OCI-LY1 (cell line): ENCODE measurements around the gene CENPO.

ENCODE experiments used
- H2AFZ ChIP-seq: fragments of 200-600 bp; sonication (generic), shearing (Covaris generic); 2 replicates; pipeline ENCODE4 v1.6.0; 2014; ENCODE audit warnings: antibody characterized with exemption, mild to moderate bottlenecking, low read length
- H3F3A ChIP-seq: fragments of 200-600 bp; sonication (generic), shearing (Covaris generic); 2 replicates; pipeline ENCODE4 v1.6.0; 2014; ENCODE audit warnings: mild to moderate bottlenecking, antibody characterized with exemption, low read length, moderate library complexity; ENCODE audit not compliant: insufficient read depth
- H3K27ac ChIP-seq: fragments of 200-600 bp; sonication (generic); 2 replicates; pipeline ENCODE4 v1.5.1; 2014; ENCODE audit warnings: low read length, mixed run types, mild to moderate bottlenecking, low read depth; ENCODE audit not compliant: poor library complexity, severe bottlenecking
- H3K27me3 ChIP-seq: fragments of 200-600 bp; sonication (generic); 2 replicates; pipeline ENCODE4 v1.6.0; 2014; ENCODE audit warnings: antibody characterized with exemption, mild to moderate bottlenecking, low read length, moderate library complexity; ENCODE audit not compliant: insufficient read depth
- H3K36me3 ChIP-seq: fragments of 200-600 bp; sonication (generic); 2 replicates; pipeline ENCODE4 v1.6.1; 2014; ENCODE audit warnings: mild to moderate bottlenecking, antibody characterized with exemption, low read length, moderate library complexity, mixed read lengths; ENCODE audit not compliant: insufficient read depth
- H3K4me1 ChIP-seq: fragments of 200-600 bp; sonication (generic); 2 replicates; pipeline ENCODE4 v1.5.1; 2014; ENCODE audit warnings: mild to moderate bottlenecking, low read length, moderate library complexity; ENCODE audit not compliant: insufficient read depth, severe bottlenecking
- H3K4me2 ChIP-seq: fragments of 200-600 bp; sonication (generic), shearing (Covaris generic); 2 replicates; pipeline ENCODE4 v1.6.1; 2014; ENCODE audit warnings: low read length
- H3K4me3 ChIP-seq: fragments of 200-600 bp; sonication (generic); 2 replicates; pipeline ENCODE4 v1.5.1; 2014; ENCODE audit warnings: low read length, low read depth, mild to moderate bottlenecking, mixed read lengths; ENCODE audit not compliant: poor library complexity, severe bottlenecking
- H3K79me2 ChIP-seq: fragments of 200-600 bp; shearing (Covaris generic); 2 replicates; pipeline ENCODE4 v1.6.1; 2016; ENCODE audit warnings: mixed run types, low read length, mixed read lengths; ENCODE audit not compliant: insufficient read depth
- H3K9ac ChIP-seq: fragments of 200-600 bp; sonication (generic), shearing (Covaris generic); 2 replicates; pipeline ENCODE4 v1.6.1; 2014; ENCODE audit warnings: mild to moderate bottlenecking, low read length, mixed read lengths
- H3K9me2 ChIP-seq: fragments of 200-600 bp; sonication (generic), shearing (Covaris generic); 2 replicates; pipeline ENCODE4 v1.6.1; 2014; ENCODE audit warnings: low read depth, mild to moderate bottlenecking, low read length, mixed read lengths
- H3K9me3 ChIP-seq: fragments of 200-600 bp; shearing (Covaris generic); 2 replicates; pipeline ENCODE4 v1.6.1; 2014; ENCODE audit warnings: low read length, mixed read lengths
- H4K20me1 ChIP-seq: fragments of 200-600 bp; sonication (generic), shearing (Covaris generic); 2 replicates; pipeline ENCODE4 v1.6.0; 2016; ENCODE audit warnings: mild to moderate bottlenecking, low read length; ENCODE audit not compliant: insufficient read depth
- EZH2 ChIP-seq: fragments of 200-600 bp; sonication (generic), shearing (Covaris generic); IDR thresholded peaks from 2 replicates; pipeline ENCODE4 v1.8.0; 2017; ENCODE audit warnings: borderline replicate concordance, mixed run types, mild to moderate bottlenecking, antibody characterized with exemption, low read length, moderate library complexity, mixed read lengths
- TF ChIP-seq, protein P1 (sequence below): fragments of 200-600 bp; sonication (generic), shearing (Covaris generic); IDR thresholded peaks from 2 replicates; pipeline ENCODE4 v1.5.1; 2017; ENCODE audit warnings: mild to moderate bottlenecking, antibody characterized with exemption, low read length, moderate library complexity, mixed read lengths

CENPO gene

DNA sequence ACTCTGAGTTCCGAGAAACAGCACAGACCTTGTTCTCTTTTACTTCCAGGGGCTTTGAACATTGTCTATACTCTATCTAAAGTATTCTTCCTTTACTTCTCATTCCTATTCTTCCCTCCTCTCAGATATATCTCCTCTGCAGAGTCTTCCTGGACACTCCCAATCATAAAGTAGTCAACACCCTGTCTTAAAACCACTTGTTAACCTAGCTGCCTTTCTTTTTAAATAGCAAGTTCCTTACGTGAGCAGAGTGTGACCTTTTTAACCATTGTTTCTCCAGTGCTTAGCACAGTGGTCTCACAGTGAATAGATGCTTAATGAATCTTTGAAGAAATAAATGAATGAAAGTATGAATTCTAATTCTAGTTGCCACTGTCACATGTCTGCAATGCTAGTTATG is 47.4 kb upstream of the CENPO start:
- H3K9me2 ChIP-seq = no peaks in the 10 kb centered on the region
- peaks cover 4% of the 10 kb centered on the region; the same call in 1 of the 2 replicates for H3K36me3 ChIP-seq
- H3F3A ChIP-seq = no peaks in the 10 kb centered on the region
- H3K27ac ChIP-seq = no peak overlapping the region
- no peak overlapping the region for H3K9ac ChIP-seq
- TF ChIP-seq EZH2 = no peak
- TF ChIP-seq, protein P1, sequence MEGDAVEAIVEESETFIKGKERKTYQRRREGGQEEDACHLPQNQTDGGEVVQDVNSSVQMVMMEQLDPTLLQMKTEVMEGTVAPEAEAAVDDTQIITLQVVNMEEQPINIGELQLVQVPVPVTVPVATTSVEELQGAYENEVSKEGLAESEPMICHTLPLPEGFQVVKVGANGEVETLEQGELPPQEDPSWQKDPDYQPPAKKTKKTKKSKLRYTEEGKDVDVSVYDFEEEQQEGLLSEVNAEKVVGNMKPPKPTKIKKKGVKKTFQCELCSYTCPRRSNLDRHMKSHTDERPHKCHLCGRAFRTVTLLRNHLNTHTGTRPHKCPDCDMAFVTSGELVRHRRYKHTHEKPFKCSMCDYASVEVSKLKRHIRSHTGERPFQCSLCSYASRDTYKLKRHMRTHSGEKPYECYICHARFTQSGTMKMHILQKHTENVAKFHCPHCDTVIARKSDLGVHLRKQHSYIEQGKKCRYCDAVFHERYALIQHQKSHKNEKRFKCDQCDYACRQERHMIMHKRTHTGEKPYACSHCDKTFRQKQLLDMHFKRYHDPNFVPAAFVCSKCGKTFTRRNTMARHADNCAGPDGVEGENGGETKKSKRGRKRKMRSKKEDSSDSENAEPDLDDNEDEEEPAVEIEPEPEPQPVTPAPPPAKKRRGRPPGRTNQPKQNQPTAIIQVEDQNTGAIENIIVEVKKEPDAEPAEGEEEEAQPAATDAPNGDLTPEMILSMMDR = no peak
- no peak overlapping the region for H3K4me2 ChIP-seq
- H3K4me3 ChIP-seq = no peak overlapping the region
- peaks cover 4% of the 10 kb centered on the region for H3K4me1 ChIP-seq
- H3K9me3 ChIP-seq = no peaks in the 10 kb centered on the region
- no peaks in the 10 kb centered on the region for H3K27me3 ChIP-seq
- no peaks in the 10 kb centered on the region for H3K79me2 ChIP-seq
- no peaks in the 10 kb centered on the region for H4K20me1 ChIP-seq
- no peak overlapping the region for H2AFZ ChIP-seq

DNA sequence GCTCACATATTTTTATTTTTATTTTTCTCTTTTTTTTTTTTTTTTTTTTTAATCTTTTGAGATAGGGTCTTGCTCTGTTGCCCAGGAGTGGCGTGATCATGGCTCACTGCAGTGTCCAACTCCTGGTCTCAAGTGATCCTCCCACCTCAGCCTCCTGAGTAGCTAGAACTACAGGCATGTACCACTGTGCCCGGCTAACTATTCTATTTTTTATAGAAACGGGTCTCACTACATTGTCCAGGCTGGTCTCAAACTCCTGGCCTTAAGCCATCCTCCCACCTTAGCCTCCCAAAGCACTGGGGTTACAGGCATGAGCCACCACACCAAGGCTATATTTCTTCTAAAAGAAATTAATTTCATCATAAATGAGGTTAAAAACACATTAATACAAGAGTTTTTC is 45.9 kb upstream of the CENPO start:
- no peaks in the 10 kb centered on the region for H4K20me1 ChIP-seq
- H3K27ac ChIP-seq = no peak overlapping the region
- no peaks in the 10 kb centered on the region for H3F3A ChIP-seq
- no peak for TF ChIP-seq EZH2
- no peak overlapping the region for H3K4me2 ChIP-seq
- H3K36me3 ChIP-seq = no peaks in the 10 kb centered on the region
- H2AFZ ChIP-seq = no peak overlapping the region
- no peak overlapping the region for H3K4me3 ChIP-seq
- H3K9me2 ChIP-seq = no peaks in the 10 kb centered on the region
- H3K9ac ChIP-seq = no peak overlapping the region
- H3K79me2 ChIP-seq = no peaks in the 10 kb centered on the region
- H3K27me3 ChIP-seq = no peaks in the 10 kb centered on the region
- H3K4me1 ChIP-seq = peaks cover 4% of the 10 kb centered on the region
- H3K9me3 ChIP-seq = no peaks in the 10 kb centered on the region

DNA sequence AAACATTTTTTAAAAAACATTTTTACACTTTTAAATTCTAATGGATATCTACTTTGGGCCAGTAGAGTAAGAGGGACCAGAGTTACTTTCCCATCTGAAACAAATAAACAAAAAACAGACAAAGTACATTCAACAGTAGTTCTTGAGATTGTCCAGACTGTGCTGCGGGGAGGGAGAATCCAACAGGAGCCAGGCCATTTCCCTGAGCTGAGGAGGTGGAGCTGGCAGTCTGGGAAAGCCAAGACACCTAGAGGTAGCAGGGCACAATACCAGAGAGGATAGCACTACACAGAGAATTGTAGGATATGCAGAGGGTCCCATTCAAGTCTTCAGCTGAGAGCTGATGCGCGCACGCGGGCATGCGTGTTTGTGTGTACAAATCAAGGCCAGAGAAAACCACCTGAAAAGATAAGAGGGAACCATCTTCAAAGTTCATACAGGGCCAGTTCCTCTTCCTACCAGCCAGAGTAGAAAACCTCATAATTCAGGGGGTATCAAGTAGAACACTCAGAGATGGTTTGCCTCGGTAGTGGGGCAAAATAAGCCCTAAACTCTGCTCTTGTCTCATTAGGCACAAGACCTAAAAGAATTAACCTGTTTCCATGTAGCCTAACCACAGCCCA is 44.0 kb upstream of the CENPO start:
- Histone ChIP-seq H3K27ac (no peak overlapping the region), H3F3A (no peaks in the 10 kb centered on the region), H3K27me3 (no peaks in the 10 kb centered on the region), H3K9ac (no peak overlapping the region), H3K4me1 (no peaks in the 10 kb centered on the region), H3K4me2 (no peak overlapping the region), H4K20me1 (no peaks in the 10 kb centered on the region), H3K9me2 (no peaks in the 10 kb centered on the region), H3K9me3 (no peaks in the 10 kb centered on the region), H2AFZ (no peak overlapping the region), H3K36me3 (no peaks in the 10 kb centered on the region), H3K4me3 (no peak overlapping the region), H3K79me2 (no peaks in the 10 kb centered on the region)
- TF ChIP-seq, protein P1 = no peak
- TF ChIP-seq EZH2 = no peak
